ENCODE results near the gene PYGB.
"Not testable (repeated sequence)": the region's sequence is repeated elsewhere in the genome, so short reads cannot be mapped to it uniquely, and the experiment has no call there.

The PYGB gene

GRCh38 chr20:25233016-25233772, 14.7 kb upstream of the PYGB start:
- peak; percentile 81 for DNase-seq (ENCODE audit: low read depth in 2 of 2)
- TF ChIP-seq CTCF (IDR thresholded peaks at IDR 0.05; ENCODE audit: low read depth, low read length): no peak
- no peak overlapping the region for H3K4me3 ChIP-seq (replicated peaks in 1 of 2; ENCODE audit: low read depth in 2 of 2, low read length in 2 of 2)

- DNase-seq (ENCODE audit: low read depth in 2 of 2); H3K4me3 ChIP-seq (replicated peaks in 1 of 2; ENCODE audit: low read depth in 2 of 2, low read length in 2 of 2): not testable (repeated sequence)
Measured at GRCh38 chr20:25234009-25234849, 13.7 kb upstream of the PYGB start.

GRCh38 chr20:25236450-25237304, 11.2 kb upstream of the PYGB start:
- no peak for TF ChIP-seq CTCF (IDR thresholded peaks at IDR 0.05; ENCODE audit: low read depth, low read length)
- DNase-seq (ENCODE audit: low read depth in 2 of 2): no peak
- H3K4me3 ChIP-seq (replicated peaks in 1 of 2; ENCODE audit: low read depth in 2 of 2, low read length in 2 of 2): no peak overlapping the region

- peak; percentile 98 to 100 for DNase-seq (ENCODE audit: low read depth in 2 of 2)
Measured at GRCh38 chr20:25237610-25238318, 10.1 kb upstream of the PYGB start.

GRCh38 chr20:25238319-25239037, 9.4 kb upstream of the PYGB start:
- no peak overlapping the region for H3K4me3 ChIP-seq (replicated peaks in 1 of 2; ENCODE audit: low read depth in 2 of 2, low read length in 2 of 2)
- no peak for TF ChIP-seq CTCF (IDR thresholded peaks at IDR 0.05; ENCODE audit: low read depth, low read length)
- peak; percentile 52 to 78 for DNase-seq (ENCODE audit: low read depth in 2 of 2)

More at GRCh38 chr20:25237610-25238318, 10.1 kb upstream of the PYGB start:
- TF ChIP-seq CTCF (IDR thresholded peaks at IDR 0.05; ENCODE audit: low read depth, low read length): no peak
- peak overlapping the region in 1 of 2 donors; percentile 4 for H3K4me3 ChIP-seq (replicated peaks in 1 of 2; ENCODE audit: low read depth in 2 of 2, low read length in 2 of 2)

All from cardiac fibroblast (primary cell).